Epithelial cell of prostate (primary cell): ENCODE measurements around the gene CDC45.

ENCODE experiments used
- DNase-seq: peaks from one replicate; pipeline ENCODE4 v3.0.0-alpha.2; 2011; ENCODE audit warnings: low read depth, low spot score
- H3K27ac ChIP-seq: fragments of 450-650 bp; 2 replicates; pipeline ENCODE4 v1.5.1; 2017; ENCODE audit warnings: mild to moderate bottlenecking

The CDC45 gene

DNA sequence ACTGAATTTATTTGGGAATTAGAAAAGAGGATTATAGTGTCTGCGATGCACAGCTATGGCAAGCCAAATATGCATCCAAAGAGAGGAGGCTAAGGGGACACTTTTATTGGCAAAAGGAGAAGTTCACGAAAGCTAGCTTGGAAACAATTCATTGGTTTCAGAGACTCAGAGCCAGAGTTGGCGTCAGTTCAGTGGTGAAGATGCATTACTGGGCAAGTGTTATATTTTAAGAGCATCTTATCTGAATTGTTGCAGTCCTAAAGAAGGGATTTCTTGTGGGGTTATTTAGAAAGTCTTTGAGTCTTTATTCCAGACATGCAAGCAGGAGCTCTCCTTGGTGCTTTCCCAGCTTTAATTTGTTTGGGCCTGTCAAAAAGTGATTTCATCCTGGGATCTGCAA, 29.5 kb downstream of the CDC45 start:
- DNase-seq, result no peak
- H3K27ac ChIP-seq, result no peak overlapping the region

DNA sequence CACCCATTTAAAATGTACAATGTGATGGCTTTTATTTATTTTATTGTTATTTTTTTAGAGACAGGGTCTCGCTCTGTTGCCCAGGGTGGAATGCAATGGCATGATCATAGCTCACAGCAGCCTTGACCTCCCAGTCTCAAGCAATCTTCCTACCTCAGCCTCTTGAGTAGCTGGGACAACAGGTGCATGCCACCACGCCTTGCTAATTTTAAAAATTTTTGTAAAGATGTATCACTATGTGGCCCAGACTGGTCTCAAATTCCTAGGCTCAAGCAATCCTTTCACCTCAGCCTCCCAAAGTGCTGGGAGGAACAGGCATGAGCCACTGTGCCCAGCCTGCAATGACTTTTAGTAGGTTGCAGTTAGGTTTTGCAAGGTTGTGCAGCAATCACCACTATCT, 30.2 kb downstream of the CDC45 start:
- no peak for DNase-seq
- no peak overlapping the region for H3K27ac ChIP-seq

DNA sequence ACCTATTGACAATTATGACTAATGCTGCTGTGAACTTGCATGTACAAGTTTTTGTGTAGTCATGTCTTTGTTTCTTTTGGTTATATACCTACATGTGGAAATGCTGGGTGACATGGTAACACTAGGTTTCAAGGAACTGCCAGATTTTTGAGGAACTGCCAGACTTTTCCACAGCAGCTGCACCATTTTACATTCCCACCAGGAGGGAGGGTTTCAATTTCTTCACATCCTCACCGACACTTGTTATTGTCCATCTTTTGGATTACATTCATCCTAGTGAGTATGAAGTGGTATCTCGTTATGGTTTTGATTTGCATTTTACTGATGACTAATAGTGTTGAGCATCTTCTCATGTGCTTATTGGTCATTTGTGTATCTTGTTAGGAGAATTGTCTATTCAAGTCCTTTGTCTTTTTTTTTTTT, 31.2 kb downstream of the CDC45 start:
- peak overlapping the region; percentile 76 for H3K27ac ChIP-seq
- DNase-seq, result peak; percentile 92

DNA sequence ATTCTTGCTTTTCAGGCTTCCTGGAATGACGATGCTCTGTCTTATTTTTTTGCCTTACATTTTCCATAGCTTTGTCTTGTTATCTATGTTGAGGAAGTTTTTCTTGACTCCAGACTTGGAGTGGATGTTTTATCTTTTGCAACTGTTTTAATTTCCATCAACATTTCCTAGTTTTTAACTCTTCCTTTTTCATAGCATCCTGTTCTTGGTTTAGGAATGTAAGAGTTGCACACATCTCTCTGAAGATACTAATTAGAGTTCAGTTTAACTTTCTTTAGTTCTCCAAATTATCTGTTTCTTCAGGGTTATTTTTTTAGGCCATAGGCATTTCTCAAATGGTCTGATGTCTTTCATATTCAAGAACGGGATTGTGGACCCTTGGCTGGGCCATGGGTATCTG, 34.1 kb downstream of the CDC45 start:
- H3K27ac ChIP-seq, result no peak overlapping the region
- DNase-seq, result no peak

DNA sequence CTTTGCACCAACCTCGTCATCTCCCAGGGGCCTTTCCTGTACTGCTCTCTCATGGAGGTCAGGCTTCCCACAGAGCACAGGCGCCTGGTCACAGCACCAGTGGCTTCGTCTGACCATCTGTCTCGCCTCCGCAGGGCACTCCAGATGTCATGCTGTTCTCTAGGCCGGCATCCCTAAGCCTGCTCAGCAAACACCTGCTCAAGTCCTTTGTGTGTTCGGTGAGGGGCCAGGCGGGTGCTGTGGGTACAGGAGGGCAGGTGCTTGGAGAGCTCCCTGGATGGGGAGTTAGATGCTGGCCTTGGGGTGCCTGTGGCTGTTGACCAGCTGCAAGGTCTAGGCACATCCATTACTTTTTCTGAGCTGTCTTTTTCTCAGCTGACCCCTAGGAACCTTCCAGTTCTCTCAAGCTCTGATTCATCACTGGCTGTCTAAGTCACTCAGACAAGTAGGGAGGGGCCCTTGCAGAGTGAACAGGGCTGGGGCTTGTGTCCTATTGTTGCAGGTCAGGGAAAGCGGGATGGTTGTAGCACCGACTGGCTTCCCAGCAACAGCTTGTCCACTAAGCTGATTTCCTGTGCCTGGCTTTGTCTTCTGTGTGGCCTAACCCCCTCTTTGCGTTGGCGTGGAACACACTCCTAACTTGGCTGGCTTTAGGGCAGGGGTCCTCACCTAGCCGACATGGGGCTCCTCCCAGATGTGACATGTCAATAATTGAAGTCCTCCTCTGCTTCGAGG, 35.3 kb downstream of the CDC45 start:
- no peak overlapping the region for H3K27ac ChIP-seq
- peak; percentile 18 for DNase-seq

DNA sequence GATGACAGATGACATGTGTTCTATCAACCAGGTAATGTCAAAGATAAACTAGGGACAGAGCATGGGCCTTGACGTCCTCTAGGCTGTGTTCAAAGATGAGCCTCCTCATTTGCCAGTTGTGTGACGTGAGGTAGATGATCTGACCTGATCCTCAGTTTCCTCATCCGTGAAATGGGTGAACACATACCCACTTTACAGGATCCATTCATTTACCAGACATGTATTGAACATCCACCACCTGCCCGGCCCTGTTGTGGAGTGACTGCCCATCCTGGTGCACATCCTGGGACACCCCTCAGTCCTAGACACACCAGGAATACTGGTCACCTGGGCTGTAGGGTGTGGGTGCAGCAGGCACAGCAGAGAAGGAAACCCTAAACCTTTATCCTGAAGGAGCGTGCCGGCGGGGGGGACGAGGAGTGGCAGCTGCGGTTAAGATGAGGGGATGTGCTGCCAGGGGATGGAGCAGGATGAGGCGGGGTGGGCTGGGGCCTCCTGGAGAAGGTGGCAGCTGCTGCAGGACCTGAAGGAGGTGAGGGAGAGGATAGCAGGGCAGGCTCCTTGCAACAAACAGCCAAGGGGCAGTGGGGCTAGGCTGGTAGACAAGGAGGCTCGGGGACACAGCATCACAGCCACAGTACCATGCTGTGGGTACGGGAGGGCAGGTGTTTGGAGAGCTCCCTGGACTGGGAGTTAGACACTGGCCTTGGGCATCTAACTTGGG, 36.1 kb downstream of the CDC45 start:
- no peak for DNase-seq
- H3K27ac ChIP-seq, result no peak overlapping the region

DNA sequence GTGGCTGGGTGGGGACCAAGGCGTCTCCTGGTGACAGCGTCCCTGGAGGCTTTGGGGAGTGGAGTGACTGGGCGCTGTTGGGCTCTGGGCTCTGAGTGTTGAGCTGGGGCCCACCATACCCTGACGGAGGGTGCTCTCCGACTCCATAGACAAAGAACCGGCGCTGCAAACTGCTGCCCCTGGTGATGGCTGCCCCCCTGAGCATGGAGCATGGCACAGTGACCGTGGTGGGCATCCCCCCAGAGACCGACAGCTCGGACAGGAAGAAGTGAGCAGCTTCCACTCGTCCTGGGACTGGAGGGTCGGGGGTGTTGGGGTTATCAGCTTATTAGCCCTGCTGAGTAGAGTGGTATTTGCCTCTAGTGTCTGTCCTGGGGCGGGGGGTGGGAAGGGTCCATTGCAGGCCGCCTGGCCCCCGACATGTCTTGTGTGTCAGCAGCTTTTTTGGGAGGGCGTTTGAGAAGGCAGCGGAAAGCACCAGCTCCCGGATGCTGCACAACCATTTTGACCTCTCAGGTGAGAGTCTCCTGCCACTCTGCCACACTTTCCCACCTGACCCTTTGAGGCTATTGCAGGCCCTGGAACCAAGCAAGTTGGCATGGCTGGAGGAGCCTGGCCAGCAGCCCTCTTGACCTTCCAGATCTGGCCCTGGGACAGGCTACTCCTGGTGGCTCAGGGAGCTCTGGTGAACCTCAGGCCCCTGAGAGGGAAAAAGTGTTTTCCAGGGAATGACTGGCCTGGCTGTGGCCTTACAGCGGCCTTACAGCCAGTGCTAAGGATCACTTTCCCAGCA, 36.9 kb downstream of the CDC45 start:
- DNase-seq, result no peak
- no peak overlapping the region for H3K27ac ChIP-seq

DNA sequence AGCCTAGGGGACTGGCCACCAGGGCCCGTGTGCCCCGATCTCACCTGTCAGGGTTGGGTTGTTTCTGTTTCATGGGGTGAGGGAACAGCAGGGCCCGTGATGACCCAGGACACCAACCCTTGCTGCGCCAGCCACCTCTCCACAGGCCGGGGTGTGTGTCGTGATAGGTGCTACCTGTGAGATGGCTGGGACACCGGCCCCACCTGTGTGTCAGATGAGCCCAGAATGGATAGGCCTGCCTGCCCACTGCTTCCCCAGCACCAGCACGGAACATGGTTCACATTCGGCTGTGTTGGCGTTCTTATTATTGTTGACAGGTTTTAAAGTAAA, 37.4 kb downstream of the CDC45 start:
- DNase-seq, result no peak
- no peak overlapping the region for H3K27ac ChIP-seq

DNA sequence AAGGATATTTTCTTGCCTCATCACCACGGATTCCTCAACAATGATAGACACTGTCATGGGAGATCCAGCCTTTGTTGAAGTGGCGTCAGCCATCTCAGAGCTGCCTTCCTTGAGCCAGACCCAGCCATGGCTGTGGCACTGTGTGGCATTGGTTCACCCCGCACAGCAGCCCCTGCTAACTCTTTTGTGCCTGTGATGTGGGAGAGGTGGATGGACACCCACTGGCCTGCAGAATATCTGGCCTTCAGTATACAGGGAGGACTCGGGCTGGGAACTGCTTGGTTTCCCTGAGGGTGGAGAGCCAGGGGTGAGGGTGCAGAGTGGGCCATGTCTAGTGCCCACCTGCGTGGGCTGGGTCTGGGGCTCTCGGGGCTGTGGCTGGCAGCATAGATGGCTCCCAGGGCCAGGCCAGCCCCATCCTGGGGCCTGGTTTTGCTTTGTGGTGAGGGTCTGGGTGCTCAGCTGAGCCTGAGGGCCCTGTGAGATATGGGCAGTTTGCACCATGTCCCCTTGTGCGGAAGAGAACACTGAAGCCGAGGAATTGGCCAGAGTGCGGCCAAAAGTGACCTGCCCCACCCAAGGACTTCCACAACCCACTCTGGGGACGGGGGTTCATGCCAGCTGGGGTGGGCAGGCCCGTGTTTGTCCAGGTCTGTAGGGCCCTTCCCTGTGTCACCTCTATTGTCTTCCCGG, 38.3 kb downstream of the CDC45 start:
- H3K27ac ChIP-seq, result no peak overlapping the region
- DNase-seq, result no peak

DNA sequence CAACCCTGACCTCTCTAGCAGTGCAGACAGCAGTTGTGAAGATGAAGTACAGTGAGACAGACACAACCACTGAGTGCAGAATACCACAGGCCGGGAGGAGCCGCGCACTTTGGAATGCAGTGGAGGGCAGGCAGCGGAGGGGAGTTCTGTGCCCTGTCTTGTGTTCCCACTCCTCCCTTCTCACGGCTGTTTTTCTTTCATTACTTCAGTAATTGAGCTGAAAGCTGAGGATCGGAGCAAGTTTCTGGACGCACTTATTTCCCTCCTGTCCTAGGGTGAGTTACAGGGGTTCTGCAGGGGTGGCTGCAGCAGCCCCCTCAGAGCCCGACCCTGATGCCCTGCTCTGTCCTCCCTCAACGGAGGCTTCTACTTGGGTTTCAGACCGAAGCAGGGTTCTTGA, 38.9 kb downstream of the CDC45 start:
- DNase-seq, result no peak
- H3K27ac ChIP-seq, result no peak overlapping the region

DNA sequence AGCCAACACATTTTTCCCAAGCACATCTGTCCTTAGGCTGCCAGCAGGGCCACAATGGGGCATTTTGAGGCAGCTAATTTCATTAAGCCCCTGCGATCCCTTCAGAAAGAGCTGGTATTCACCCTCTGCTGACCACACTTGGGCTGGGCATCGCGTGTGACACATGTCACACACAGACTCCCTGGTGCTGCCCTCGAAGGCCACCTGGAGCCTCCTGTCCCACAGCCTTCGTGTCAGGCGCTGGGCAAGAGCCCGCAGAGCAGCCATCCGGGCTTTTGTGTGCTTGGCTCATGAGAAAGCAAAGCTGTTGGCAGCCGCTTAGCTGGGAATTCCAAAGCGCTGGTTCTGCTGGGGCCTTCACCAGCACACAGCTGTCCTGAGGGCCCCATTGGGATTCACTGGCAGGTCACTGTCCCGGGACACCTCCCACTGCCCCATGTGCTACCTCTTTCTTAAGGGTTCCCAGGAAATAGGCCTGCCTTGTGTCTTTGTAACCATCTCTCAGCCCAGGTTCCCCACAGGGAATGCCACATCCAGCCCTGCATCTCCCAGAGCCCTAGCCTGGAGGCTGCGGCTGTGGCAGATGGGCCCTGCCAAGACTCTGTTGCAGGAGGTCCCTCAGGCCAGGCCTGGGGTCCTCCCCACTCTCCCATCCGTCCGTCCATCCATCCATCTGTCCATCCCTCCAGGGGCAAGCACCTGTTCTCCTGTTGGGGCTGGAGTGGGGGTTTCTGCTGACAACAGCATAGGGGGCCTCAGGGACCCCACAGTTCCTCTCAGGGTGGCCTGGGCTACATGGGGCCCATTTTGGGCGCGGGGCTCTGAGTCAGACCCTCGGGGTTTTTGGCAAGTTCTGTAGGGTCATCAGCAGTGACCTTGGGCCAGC, 39.6 kb downstream of the CDC45 start:
- DNase-seq, result no peak
- no peak overlapping the region for H3K27ac ChIP-seq

DNA sequence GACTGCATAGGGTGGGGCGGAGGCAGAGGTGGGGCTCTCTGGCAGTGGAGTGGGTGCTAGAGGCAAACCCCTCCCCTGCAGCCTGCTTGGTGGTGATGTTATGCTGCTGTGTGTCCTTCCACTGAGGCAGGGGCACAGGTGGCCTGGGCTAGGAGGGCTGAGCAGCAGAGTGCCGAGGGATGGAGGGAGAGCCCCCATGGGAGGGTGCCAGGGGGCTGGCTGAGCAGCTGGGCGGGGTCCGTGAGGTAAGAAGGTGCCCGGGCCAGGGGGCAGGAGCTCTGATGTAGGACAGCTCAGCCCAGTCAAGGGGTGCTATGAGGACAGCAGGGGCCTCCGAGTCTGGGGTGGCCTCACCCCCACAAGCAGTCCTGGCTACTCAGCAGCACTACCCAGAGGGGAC, 40.3 kb downstream of the CDC45 start:
- H3K27ac ChIP-seq, result no peak overlapping the region
- no peak for DNase-seq

DNA sequence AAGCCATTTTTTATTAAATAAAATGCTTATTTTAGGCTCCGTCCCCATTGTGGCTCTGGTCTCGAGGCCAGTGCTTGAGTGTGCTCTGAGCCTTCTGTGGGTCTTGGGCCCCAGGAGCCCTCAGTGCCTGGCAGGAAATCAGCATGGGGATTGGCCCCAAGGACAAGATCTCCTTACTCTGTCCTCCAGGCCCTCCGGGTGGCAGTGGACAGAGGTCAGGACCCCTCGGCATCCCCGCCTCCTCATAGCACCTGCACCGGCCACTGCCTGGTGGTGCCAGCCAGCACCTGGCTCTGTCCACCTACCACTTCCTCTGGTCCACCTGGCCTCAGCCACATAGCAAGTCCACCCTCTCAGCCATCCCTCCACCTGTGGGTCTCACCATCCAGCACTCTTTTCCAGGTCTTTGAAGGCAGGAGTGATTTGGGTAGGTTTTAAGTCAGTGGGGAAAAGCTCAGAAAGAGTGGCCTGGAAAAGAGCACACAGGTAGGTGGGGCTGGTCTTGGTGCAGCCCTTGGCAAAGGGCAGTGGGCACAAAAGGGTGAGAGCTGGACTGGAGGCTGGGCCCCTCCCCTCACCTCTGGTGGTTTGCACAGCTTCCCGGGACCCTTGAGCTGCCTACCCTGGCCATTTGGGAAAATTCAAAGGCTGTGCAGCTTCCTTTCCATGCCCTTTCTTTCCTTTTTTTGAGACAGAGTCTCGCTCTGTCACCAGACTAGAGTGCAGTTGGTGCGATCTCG, 41.0 kb downstream of the CDC45 start:
- DNase-seq, result no peak

DNA sequence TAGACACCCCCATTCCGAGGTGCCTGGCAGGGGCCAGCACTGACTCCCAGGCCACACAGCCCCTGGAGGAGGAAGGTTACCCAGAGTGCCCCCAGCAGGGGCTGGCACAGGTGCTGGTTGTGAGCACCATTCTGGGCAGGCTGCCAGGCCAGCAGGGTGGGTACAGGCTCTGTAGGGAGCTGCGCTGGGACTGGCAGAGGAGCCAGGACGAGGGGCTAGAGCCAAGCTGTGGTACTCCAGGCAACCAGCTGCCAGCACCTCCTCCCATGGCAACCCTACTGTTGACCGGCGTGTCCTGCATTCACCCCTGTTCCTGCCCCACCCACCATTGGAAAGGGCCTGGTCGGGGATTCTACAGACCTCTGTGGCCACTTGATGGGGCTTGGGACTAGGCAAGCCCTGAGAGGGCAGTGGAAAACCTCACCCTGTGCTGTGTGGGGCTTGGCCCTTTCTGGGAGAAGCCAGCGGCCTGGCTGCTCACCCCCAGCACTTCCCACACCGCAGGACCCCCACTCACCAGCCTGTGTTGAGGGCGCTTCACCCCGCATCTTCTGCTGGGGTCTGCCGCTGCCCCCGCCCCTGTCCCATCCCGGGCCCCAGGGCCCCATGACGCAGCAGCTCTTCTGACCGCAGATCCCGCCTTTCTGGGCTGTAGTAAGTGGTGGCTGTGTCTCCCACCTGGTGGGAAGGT, 42.6 kb downstream of the CDC45 start:
- no peak for DNase-seq
- H3K27ac ChIP-seq, result no peak overlapping the region

More for the DNA sequence above, 41.0 kb downstream of the CDC45 start:
- no peak overlapping the region for H3K27ac ChIP-seq

DNA sequence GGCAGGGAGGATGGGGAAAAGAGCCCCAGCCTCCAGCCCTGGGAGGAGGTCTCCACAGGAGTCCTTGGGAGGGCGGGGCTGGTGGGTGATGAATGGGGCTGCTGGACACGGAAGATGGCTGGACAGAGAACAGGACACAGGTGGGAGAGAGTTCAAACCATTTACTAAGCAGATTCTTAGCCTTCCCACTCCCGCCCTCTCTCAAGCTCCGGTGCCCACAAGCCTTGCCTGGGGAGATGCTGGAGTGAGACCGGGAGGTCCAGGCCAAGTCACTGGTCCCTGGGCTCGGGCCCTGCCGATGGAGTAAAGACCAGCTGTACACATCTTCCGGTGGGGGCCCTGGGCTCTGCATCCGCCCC, 43.1 kb downstream of the CDC45 start:
- DNase-seq, result no peak
- no peak overlapping the region for H3K27ac ChIP-seq

DNA sequence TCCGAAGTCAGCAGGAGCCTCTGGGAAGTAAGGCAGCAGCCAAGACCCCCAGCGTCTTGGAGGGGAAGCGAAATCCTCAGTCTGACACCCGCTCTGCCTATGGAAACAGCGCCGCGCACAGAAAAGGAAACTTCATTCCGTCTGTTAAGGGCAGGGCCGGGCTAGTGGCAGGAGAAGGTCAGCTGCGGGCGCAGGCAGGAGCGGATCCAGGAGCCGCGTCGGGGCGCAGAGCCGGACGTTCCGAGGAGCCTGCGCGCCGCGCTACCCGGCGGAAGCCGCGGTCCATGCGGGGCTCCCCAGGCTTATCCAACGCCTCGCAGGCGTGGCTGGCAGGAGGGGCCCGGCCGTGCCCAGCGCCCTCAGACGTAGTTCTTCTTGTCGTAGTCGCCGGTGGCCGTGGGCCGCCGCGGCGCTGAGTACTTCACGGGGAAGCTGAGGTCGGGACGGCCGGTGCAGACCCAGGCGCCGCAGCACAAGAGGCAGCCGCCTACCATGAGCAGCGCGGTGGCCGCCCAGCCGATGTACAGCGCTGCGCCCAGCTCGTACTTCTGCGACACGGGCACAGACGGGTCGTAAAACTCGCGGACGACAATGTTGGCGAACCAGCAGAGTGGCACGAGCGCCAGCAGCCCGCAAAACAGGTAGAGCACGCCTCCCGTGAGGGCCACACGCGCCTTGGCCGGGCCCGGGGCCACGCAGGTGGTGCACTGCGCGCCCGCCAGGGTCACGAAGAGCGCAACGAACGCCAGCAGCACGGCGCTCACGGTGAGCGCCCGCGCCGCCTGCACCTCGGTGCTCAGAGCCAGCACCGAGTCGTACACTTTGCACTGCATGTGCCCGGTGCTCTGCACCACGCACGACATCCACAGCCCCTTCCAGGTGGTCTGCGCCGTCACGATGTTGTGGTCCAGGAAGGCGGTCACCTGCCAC, 43.8 kb downstream of the CDC45 start:
- H3K27ac ChIP-seq, result no peak overlapping the region
- DNase-seq, result no peak
